HG03175 (cell line): ENCODE measurements around the gene CGB1.
"Not testable (repeated sequence)": the region's sequence is repeated elsewhere in the genome, so short reads cannot be mapped to it uniquely, and the experiment has no call there.

Source experiments
- ATAC-seq: cut with Tn5 transposase; IDR thresholded peaks from one replicate; pipeline ENCODE4 v1.9.1; 2021; ENCODE audit warnings: mild to moderate bottlenecking, moderate library complexity; ENCODE audit not compliant: unreplicated experiment

CGB1 gene

GRCh38 chr19:49024233-49024632 is 12.5 kb downstream of the CGB1 start, which contains the start of gene CGB3:
TSS of gene CGB3 (minus strand) at chr19:49024333. CDS start at chr19:49023971, 362 bp downstream.
- not testable (repeated sequence) for ATAC-seq

DNA sequence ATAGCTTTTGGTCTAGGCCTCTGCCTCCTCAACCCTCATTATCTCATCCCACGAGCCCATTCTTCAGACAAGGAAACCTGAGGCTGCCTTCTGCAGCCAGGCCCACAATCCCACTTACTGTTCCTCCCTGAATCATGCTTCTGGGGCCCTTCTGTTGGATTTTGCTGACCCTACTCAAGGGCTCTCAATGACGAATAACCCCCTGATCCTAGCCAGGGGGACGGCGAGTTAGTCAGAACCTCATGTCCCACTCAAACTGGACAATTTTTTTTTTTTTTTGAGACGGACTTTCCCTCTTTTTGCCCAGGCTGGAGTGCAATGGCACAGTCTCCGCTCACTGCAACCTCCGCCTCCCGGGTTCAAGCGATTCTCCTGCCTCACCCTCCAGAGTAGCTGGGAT is 14.6 kb downstream of the CGB1 start:
- no peak for ATAC-seq

GRCh38 chr19:49020931-49021895 is 15.5 kb downstream of the CGB1 start:
- ATAC-seq: no peak

DNA sequence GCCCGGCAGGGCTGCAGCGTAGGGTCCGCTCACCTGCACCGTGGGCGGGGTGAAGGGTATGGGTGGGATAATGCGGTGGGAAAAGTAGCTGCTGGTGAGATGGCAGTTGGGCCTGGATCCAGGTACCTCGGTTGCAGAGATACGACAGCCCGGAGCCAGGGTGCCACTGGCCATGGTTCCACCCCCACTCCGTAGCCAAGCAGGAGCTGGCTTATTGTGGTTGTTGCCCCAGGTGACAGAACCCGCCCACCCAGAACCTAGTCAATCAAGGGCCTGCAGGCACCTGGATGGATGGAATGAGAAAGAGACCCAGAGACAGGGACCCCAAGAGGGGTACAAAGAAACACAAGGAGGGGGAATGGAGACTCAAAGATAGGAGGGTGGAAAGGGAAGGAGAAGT is 16.4 kb downstream of the CGB1 start:
- ATAC-seq: no peak

GRCh38 chr19:49019242-49019932 is 17.3 kb downstream of the CGB1 start:
- ATAC-seq: no peak

- ATAC-seq: not testable (repeated sequence)
Observed at GRCh38 chr19:49018388-49019241, 18.1 kb downstream of the CGB1 start.

- no peak for ATAC-seq
Observed at GRCh38 chr19:49017666-49018351, 18.9 kb downstream of the CGB1 start.

DNA sequence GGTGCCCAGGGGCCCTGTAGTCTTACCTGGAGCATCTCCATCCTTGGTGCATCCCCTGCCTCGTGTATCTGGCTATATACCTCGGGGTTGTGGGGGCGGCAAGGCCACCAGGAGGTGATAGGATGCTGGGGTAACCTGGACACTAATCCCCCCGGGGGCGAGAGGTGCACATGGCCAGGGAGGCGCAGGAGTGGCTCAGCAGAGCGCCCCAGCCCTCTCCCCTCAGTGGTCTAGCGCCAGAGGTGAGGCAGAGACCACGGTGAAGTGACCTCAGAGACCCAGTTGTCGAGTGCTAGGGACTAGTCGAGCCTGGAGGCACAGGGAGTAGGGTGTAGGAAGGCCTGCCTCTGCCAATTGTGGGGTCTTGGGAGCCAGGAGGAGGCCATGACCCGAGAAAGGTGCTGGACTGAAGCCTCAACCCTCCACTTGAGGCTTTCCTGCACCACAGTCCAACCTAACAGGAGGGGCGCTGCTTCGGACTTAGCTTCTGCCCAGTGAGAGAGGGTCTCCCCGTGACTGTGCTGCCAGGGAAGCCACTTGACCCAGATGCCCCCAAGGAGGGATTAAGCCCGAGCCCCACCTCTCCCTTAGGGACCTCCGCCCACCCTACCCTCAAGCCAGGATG is 19.5 kb downstream of the CGB1 start, which contains the start of gene LHB:
Gene LHB, minus strand, starts transcription at position 51 of the 625 bp plus-strand sequence. Its CDS starts 10 bp downstream, at position 41.
- no peak for ATAC-seq

DNA sequence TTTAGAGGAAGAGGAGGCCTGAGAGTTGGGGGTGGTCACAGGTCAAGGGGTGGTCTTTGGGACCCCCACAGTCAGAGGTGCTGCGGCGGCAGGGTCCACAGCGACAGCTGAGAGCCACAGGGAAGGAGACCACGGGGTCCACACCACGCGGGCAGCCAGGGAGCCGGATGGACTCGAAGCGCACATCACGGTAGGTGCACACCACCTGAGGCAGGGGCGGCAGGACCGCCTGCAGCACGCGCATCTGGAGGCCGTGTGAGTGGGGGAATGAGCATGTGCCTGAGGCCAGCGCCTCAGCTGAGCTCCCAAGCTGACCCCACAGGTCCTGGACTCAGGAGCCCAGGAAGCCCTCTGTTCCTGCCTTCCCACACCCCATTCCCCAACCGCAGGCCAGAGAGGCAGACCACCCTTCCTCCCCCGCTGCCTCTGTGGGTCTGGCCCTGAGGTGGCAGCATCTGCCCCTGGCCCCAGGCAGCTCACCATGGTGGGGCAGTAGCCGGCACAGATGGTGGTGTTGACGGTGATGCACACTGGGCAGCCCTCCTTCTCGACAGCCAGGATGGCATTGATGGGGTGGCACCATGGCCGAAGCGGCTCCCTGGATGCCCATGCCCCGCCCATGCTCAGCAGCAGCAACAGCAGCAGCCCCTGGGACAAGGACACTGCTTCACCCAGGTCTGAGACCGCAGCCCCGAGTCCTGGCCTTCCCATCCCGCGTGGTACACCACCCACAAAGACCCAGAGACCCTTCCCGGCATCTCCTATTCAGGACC is 20.4 kb downstream of the CGB1 start:
- no peak for ATAC-seq

GRCh38 chr19:49014870-49015255 is 21.8 kb downstream of the CGB1 start:
- no peak for ATAC-seq

DNA sequence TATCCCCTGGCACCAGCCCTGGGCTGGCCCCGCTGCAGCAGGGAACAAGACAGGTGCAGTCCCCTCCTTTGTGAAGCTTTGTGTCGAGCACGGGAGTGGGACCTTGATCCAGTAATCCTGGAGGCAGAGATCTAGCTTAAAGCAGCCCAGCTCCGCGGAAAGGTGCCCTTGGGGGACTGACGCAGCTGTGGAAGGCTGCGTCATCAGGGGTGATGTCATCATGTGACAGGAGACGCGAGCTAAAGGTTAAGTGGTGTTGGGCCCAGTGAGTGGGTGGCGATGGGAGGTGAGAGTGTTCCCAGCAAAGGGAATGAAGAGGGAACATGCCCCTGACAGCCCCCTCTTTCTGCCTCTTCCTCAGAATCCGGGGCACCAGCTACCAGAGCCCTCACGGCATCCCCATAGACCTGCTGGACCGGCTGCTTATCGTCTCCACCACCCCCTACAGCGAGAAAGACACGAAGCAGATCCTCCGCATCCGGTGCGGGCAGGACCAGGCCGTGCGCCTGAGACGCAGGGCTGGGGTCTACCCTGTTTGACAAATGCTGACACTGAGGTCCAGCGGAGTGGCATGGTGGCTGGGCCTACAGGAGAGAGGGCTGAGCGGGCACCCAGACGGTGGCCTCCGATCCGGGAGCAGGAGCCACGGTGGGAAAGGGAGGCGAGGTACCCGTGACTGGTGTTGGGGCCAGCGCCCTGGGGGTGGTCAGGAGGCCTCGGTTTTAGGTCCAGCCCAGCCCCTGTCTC is 22.4 kb downstream of the CGB1 start:
- no peak for ATAC-seq

- ATAC-seq: no peak
Observed at GRCh38 chr19:49011194-49011593, 25.5 kb downstream of the CGB1 start.

DNA sequence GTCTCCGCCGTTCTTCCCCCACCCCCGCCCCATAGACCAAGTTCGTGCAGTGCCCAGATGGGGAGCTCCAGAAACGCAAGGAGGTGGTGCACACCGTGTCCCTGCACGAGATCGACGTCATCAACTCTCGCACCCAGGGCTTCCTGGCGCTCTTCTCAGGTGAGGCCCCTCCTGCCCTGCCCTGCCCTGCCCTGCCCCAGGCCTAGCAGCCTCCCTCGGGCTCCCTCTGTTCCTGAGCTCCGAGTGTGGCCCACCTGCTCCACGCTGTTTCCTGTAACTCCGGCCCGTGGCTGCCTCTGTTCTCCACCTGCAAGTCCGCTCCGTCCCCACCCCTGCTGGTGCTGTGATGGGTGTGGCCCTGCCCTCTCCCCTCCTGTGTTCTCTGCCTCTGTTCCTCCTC is 26.2 kb downstream of the CGB1 start:
- ATAC-seq: no peak

GRCh38 chr19:49009828-49010227 is 26.9 kb downstream of the CGB1 start:
- no peak for ATAC-seq

DNA sequence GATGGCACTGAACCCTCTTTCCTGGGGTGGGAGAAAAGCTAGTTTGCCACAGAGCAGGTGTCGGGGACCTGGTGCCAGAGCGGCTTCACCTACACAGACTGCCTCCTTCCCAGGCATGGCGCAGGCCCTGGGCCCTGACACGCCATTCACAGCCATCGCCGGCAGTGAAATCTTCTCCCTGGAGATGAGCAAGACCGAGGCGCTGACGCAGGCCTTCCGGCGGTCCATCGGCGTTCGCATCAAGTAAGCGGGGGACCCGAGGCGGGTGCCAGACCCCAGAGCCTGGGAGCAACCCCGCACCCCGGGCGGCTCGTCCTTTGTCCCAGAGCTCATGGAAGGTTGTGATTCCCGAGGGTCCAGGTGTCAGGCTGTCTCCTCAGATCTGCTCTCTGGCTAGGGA is 29.8 kb downstream of the CGB1 start:
- ATAC-seq: no peak

- ATAC-seq: no peak
Observed at GRCh38 chr19:49004964-49005614, 31.6 kb downstream of the CGB1 start.

DNA sequence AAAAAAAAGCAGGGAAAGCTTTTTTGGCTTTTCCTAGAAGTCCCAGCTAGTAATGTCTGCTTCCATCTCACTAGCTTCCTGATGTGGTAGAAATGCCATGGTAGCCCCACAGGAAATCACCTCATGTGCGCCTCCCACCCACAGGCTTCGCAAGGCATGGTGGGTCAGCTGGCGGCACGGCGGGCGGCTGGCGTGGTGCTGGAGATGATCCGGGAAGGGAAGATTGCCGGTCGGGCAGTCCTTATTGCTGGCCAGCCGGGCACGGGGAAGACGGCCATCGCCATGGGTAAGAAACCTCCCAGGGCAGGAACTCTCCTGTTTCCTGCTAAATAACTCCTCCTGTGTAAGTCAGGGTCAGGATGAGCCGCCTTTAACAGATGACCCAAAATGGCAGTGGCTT is 32.6 kb downstream of the CGB1 start:
- ATAC-seq: no peak
